Mesodermal cell (in vitro differentiated cells): ENCODE results near the gene STAB2.

Experiments used
- H3K27ac ChIP-seq: 2 replicates; pipeline ENCODE4 v1.7.0; 2013; ENCODE audit warnings: mild to moderate bottlenecking, low read depth, low read length, moderate library complexity; ENCODE audit not compliant: severe bottlenecking
- H3K36me3 ChIP-seq: 2 replicates; pipeline ENCODE4 v1.7.1; 2013; ENCODE audit warnings: mild to moderate bottlenecking, low read length, moderate library complexity; ENCODE audit not compliant: control insufficient read depth, insufficient read depth
- H3K4me1 ChIP-seq: one replicate; pipeline ENCODE4 v1.7.1; 2013; ENCODE audit warnings: mild to moderate bottlenecking, low read length; ENCODE audit not compliant: insufficient read depth, control insufficient read depth, poor library complexity, severe bottlenecking
- H3K4me3 ChIP-seq: 2 replicates; pipeline ENCODE4 v1.7.0; 2013; ENCODE audit warnings: low read length, control low read depth, mild to moderate bottlenecking; ENCODE audit not compliant: insufficient read depth, poor library complexity, severe bottlenecking; ENCODE audit errors: extremely low read depth
- H3K9me3 ChIP-seq: 2 replicates; pipeline ENCODE4 v1.7.1; 2013; ENCODE audit warnings: mild to moderate bottlenecking, low read length, moderate library complexity; ENCODE audit not compliant: control insufficient read depth
- WGBS, 2 experiments: methylation state at CpG; one replicate each; pipeline ENCODE4 v1.1.5; 2013; ENCODE audit warnings: missing lambda C conversion rate in 2 of 2; ENCODE audit not compliant: insufficient coverage in 2 of 2; 5-methylcytosine and 5-hydroxymethylcytosine counted together

The STAB2 gene

DNA sequence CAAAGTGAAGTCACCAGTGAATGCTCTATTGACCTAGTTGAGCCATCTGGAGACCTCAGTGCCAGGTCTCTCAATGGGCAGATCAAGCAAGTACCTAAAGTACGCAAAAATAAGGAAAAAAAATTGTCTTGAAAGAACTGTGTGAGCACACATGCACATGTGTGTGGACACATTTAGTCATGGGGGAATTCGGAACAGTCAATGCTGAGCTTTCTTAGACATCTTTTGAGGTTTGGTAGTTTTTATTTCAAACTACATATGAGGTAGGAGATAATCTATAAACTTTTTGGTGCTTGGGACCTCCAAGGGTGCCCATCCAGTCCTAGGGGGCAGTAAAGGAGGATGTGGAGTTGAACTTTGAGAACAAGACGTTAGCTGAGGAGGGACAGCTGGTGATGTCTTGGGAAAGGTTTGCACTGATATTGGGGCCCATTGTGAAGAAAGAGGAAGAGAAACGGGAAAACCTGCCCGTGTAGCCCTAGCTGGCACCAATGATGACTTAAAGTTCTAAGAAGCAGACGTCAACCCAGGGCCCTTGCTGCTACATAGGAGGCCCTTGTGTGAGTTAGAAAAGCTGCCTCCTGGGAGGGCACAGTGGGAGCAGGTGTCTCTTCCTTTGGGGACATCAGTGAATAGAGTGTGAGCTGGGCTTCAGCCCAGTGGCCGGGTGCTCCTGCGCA lies 129.6 kb downstream of the STAB2 start:
- Histone ChIP-seq H3K4me1 (no peaks in the 10 kb centered on the region), H3K9me3 (no peaks in the 10 kb centered on the region), H3K36me3 (no peaks in the 10 kb centered on the region), H3K4me3 (no peak overlapping the region), H3K27ac (no peak overlapping the region)
- 91 to 94% methylated on average over 7 of the region's 8 CpGs for WGBS, 2 experiments

DNA sequence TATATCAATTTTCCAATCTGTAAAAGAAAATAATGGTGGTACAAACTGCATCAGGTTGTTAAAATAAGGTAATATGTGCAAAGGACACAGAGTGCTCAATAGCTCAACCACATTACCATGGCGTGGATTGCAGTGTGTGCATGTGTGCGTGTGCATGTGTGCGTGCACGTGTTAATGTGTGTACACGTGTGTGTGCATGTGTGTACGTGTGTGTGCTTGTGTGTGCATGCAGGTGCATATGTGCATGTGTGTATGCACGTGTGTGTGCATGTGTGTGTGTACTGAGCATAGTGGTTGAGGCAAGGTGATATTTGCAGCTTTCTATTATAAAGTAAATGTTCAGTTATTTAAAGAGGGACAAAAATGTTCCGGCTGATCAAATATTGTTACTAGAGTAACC lies 138.3 kb downstream of the STAB2 start:
- Histone ChIP-seq H3K36me3 (no peaks in the 10 kb centered on the region), H3K4me1 (no peaks in the 10 kb centered on the region), H3K27ac (no peak overlapping the region), H3K4me3 (no peak overlapping the region), H3K9me3 (no peaks in the 10 kb centered on the region)
- WGBS, 2 experiments, result 69 to 91% methylated on average over 3 to 7 of the region's 8 CpGs

- 100% methylated on average over 1 of the region's 3 CpGs; no CpG with 5 or more reads in 1 of the 2 experiments for WGBS, 2 experiments
- no peaks in the 10 kb centered on the region for H3K4me1 ChIP-seq
These were observed 140.6 kb downstream of the STAB2 start for GRCh38 chr12:103727638-103728037.

GRCh38 chr12:103728323-103728722 lies 141.2 kb downstream of the STAB2 start:
- Histone ChIP-seq H3K4me1 (no peaks in the 10 kb centered on the region), H3K4me3 (no peak overlapping the region), H3K36me3 (no peaks in the 10 kb centered on the region), H3K27ac (no peak overlapping the region), H3K9me3 (peaks cover 8% of the 10 kb centered on the region)
- WGBS, 2 experiments, result 87 to 88% methylated on average over 1 to 3 of the region's 4 CpGs

More at GRCh38 chr12:103727638-103728037, 140.6 kb downstream of the STAB2 start:
- Histone ChIP-seq H3K9me3 (peaks cover 8% of the 10 kb centered on the region), H3K36me3 (no peaks in the 10 kb centered on the region), H3K27ac (no peak overlapping the region), H3K4me3 (no peak overlapping the region)

DNA sequence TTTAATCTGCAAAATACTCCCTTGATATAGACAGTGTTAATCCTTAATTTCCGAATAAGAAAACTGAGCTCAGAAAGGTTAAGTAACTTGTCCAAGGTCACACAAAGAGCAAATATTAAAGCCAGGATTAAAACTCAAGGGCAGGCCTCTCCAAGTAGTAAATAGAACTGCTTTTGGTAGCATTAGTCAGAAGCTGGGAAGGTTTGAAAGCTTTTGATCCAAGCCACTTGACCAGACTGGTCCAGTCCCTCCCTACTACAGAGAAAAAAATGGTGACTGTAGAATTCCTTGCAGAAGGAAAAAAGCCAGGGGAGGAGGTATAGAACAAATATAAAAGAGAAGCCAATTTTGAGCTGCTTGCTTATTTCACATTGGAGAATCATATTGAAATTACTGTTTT lies 142.4 kb downstream of the STAB2 start:
- WGBS, 2 experiments, result 100% methylated on average over 1 of the region's 1 CpG; no CpG with 5 or more reads in 1 of the 2 experiments
- H3K27ac ChIP-seq, result no peak overlapping the region
- H3K9me3 ChIP-seq, result peaks cover 8% of the 10 kb centered on the region
- no peak overlapping the region for H3K4me3 ChIP-seq
- H3K36me3 ChIP-seq, result no peaks in the 10 kb centered on the region
- no peaks in the 10 kb centered on the region for H3K4me1 ChIP-seq

DNA sequence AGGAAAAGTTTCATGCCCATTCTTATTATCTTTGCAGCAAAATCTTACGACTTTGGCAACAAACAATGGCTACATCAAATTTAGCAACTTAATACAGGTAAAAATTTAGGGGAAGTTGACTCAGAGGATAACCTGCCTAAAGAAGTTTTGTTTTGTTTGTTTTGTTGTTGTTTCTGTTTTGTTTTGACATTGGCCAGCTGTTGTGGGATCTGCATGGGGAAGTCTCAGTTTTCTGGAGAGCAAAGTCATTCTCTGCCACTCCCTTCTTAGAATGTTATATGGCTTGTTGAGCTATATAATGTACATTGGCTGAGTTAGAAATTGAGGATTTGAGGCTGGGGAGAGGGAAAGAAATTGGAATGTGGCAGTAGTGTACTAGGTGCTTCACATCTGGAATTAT lies 144.5 kb downstream of the STAB2 start:
- Histone ChIP-seq H3K27ac (no peak overlapping the region), H3K4me1 (no peaks in the 10 kb centered on the region), H3K9me3 (peaks cover 8% of the 10 kb centered on the region), H3K4me3 (no peak overlapping the region), H3K36me3 (no peaks in the 10 kb centered on the region)
- no CpG with 5 or more reads among the region's 1 CpG for WGBS, 2 experiments

DNA sequence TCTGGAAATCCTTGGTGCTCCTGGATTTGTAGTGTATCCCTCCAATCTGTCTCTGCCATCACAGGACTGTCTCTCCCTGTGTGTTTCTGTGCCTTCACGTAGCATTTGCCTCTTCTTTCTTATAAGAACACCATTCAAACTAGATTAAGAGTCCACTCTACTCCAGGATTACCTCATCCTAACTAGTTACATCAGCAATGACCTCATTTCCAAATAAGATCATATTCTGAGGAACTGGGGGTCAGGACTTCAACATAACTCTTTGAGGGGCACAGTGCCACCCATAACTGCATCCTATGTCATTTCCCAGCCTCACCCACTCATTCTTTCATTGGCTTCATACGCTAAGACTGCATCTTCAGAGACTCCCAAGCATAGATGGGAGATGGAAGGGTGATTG lies 147.8 kb downstream of the STAB2 start:
- Histone ChIP-seq H3K4me3 (no peak overlapping the region), H3K36me3 (no peaks in the 10 kb centered on the region), H3K9me3 (peaks cover 8% of the 10 kb centered on the region), H3K27ac (no peak overlapping the region), H3K4me1 (no peaks in the 10 kb centered on the region)
- WGBS, 2 experiments, result 73% methylated on average over 1 of the region's 2 CpGs; no CpG with 5 or more reads in 1 of the 2 experiments

- H3K9me3 ChIP-seq, result peaks cover 8% of the 10 kb centered on the region
- no peak overlapping the region for H3K4me3 ChIP-seq
- 71 to 87% methylated on average over 5 to 7 of the region's 8 CpGs for WGBS, 2 experiments
- no peaks in the 10 kb centered on the region for H3K36me3 ChIP-seq
- no peak overlapping the region for H3K27ac ChIP-seq
- H3K4me1 ChIP-seq, result no peaks in the 10 kb centered on the region
These were observed 148.2 kb downstream of the STAB2 start for GRCh38 chr12:103735291-103735690.

DNA sequence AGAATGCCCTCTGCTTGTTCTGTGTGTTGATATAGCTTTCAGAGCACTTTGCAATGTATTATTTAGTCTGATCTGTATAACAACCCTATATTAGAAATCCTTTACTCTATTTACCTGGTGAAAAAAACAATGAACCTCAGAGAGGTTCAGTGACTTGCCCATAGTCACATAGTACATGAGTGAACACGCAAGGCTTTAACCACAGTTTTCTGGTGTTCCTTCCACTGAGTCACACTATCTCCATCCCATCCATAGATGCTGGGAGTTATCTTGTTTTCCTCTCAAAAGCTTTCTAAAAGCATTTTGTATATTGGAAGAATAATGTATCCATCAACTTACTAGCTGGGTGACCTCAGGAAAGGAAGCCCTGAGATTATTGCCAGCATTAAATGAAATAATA lies 149.5 kb downstream of the STAB2 start:
- H3K4me3 ChIP-seq, result no peak overlapping the region
- no peak overlapping the region for H3K27ac ChIP-seq
- peaks cover under 1% of the 10 kb centered on the region for H3K9me3 ChIP-seq
- 100% methylated on average over 1 of the region's 1 CpG; no CpG with 5 or more reads in 1 of the 2 experiments for WGBS, 2 experiments
- no peaks in the 10 kb centered on the region for H3K4me1 ChIP-seq
- no peaks in the 10 kb centered on the region for H3K36me3 ChIP-seq

- Histone ChIP-seq H3K4me1 (no peaks in the 10 kb centered on the region), H3K27ac (no peak overlapping the region), H3K4me3 (no peak overlapping the region), H3K9me3 (no peaks in the 10 kb centered on the region), H3K36me3 (no peaks in the 10 kb centered on the region)
- WGBS, 2 experiments, result 80 to 84% methylated on average over 1 of the region's 1 CpG
These were observed 150.8 kb downstream of the STAB2 start for GRCh38 chr12:103737881-103738280.

DNA sequence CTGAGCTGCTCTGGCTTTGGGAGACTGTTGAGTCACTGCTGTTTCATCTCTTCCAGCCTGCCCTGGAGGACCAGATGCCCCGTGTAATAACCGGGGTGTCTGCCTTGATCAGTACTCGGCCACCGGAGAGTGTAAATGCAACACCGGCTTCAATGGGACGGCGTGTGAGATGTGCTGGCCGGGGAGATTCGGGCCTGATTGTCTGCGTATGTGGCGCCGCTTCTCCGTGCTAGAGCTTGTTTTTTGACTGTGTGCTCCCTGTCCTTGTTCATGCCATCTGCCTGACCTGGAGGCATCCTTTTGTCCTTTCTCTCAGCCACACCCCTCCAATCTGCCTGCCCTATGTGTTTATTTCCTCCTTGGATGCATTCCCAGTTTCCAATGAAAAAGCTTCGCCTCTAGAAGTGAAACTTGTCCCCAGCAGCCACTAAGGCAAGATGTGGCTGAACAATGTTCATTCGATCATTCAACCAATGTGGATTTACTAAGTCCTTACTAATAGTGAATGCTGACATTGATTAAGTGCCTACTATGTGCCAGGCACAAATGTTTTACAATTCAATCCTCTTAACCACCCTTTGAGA lies 155.4 kb downstream of the STAB2 start:
- WGBS, 2 experiments, result 91% methylated on average over 13 to 14 of the region's 15 CpGs
- no peaks in the 10 kb centered on the region for H3K9me3 ChIP-seq

More for the DNA sequence above, 155.4 kb downstream of the STAB2 start:
- H3K36me3 ChIP-seq, result no peaks in the 10 kb centered on the region
- H3K27ac ChIP-seq, result no peak overlapping the region
- H3K4me1 ChIP-seq, result no peaks in the 10 kb centered on the region
- H3K4me3 ChIP-seq, result no peak overlapping the region
